HepG2 (cell line): ENCODE measurements around the gene DLG5. TPM values are rescaled to one million over a fixed set of nuclear protein-coding genes. Genes with fewer than 3 reads are reported as not detected.

Experiments used
- ATF7 ChIP-seq, 2 experiments: fragments of 450-650 bp in 1 of 2; sonication (generic) in 1 of 2; formaldehyde crosslinking in 1 of 2; IDR thresholded peaks; 2 replicates each; pipeline versions ENCODE4 v1.4.0 to v1.6.1; 2016 to 2020; ENCODE audit warnings: antibody characterized with exemption in 1 of 2, mild to moderate bottlenecking in 1 of 2, missing genetic modification reagents in 1 of 2
- ELF1 ChIP-seq: sonication (generic); formaldehyde crosslinking; IDR thresholded peaks from 2 replicates; pipeline ENCODE4 v1.4.0; 2020; ENCODE audit warnings: missing genetic modification reagents
- FOSL2 ChIP-seq: sonication (generic); formaldehyde crosslinking; IDR thresholded peaks from 2 replicates; pipeline ENCODE4 v1.4.0; 2020; ENCODE audit warnings: missing genetic modification reagents
- HDAC6 ChIP-seq: fragments of 200-600 bp; sonication (generic); IDR thresholded peaks from 2 replicates; pipeline ENCODE4 v1.7.0; 2017; ENCODE audit warnings: mild to moderate bottlenecking, antibody characterized with exemption, low read length, low read depth
- KAT8 ChIP-seq: IDR thresholded peaks from 2 replicates; pipeline ENCODE4 v1.6.1; 2016; ENCODE audit warnings: missing genetic modification reagents, missing compliant biosample characterization
- LCORL ChIP-seq, 2 experiments: fragments of 450-650 bp in 1 of 2; sonication (generic) in 1 of 2; formaldehyde crosslinking in 1 of 2; IDR thresholded peaks; 2 replicates each; pipeline versions ENCODE4 v1.5.0 to v1.6.1; 2017 to 2020; ENCODE audit warnings: antibody characterized with exemption in 1 of 2, missing genetic modification reagents in 1 of 2
- POLR2G ChIP-seq: fragments of 200-400 bp; formaldehyde crosslinking; IDR thresholded peaks from 2 replicates; pipeline ENCODE4 v1.6.1; 2018; ENCODE audit warnings: mild to moderate bottlenecking, low read depth, low read length, moderate library complexity
- RFX1 ChIP-seq: fragments of 450-650 bp; IDR thresholded peaks from 2 replicates; pipeline ENCODE4 v1.6.1; 2017
- RFX5 ChIP-seq: IDR thresholded peaks from 2 replicates; pipeline ENCODE4 v1.6.1; 2011; ENCODE audit warnings: low read depth, low read length, improper control_type of control experiment
- SMAD1 ChIP-seq: sonication (generic); formaldehyde crosslinking; IDR thresholded peaks from 2 replicates; pipeline ENCODE4 v1.4.0; 2020; ENCODE audit warnings: missing genetic modification reagents, low read depth, mild to moderate bottlenecking, borderline replicate concordance
- SP4 ChIP-seq: sonication (generic); formaldehyde crosslinking; IDR thresholded peaks from 2 replicates; pipeline ENCODE4 v1.8.1; 2023; ENCODE audit warnings: mild to moderate bottlenecking, missing genetic modification reagents
- TBX2 ChIP-seq: sonication (generic); formaldehyde crosslinking; IDR thresholded peaks from 2 replicates; pipeline ENCODE4 v1.5.0; 2020; ENCODE audit warnings: missing genetic modification reagents, mild to moderate bottlenecking, borderline replicate concordance
- ZMYM4 ChIP-seq: sonication (generic); formaldehyde crosslinking; IDR thresholded peaks from 2 replicates; pipeline ENCODE4 v1.8.1; 2023; ENCODE audit warnings: mild to moderate bottlenecking, missing genetic modification reagents
- ZNF343 ChIP-seq: sonication (generic); formaldehyde crosslinking; IDR thresholded peaks from 2 replicates; pipeline ENCODE4 v1.4.0; 2020; ENCODE audit warnings: mild to moderate bottlenecking, missing genetic modification reagents
- ZNF431 ChIP-seq: sonication (generic); formaldehyde crosslinking; IDR thresholded peaks from 2 replicates; pipeline ENCODE4 v1.9.0; 2022; ENCODE audit warnings: missing genetic modification reagents, low read depth, mild to moderate bottlenecking, borderline replicate concordance
- ZNF766 ChIP-seq: sonication (generic); formaldehyde crosslinking; IDR thresholded peaks from 2 replicates; pipeline ENCODE4 v1.5.0; 2020; ENCODE audit warnings: missing genetic modification reagents, borderline replicate concordance
- ZSCAN29 ChIP-seq: sonication (generic); formaldehyde crosslinking; conservative IDR thresholded peaks from 2 replicates; pipeline ENCODE4 v1.4.0; 2020; ENCODE audit warnings: mild to moderate bottlenecking, missing genetic modification reagents
- polyA plus RNA-seq, 8 experiments: library from polyadenylated mRNA; depleted of rRNA in 3 of 8; stranded (reverse) in 7 of 8; unstranded in 1 of 8; fragments of >200 nt; fragmentation: Illumina TruSeq in 4 of 8; extraction: Trizol in 4 of 8; gene quantifications; 2 replicates each; pipeline versions ENCODE4 v1.2.1 to v1.2.3, GENCODE V29; 2011 to 2016; ENCODE audit warnings: low read depth in 4 of 8, missing spikeins in 1 of 8, mixed read lengths in 1 of 8; ENCODE audit not compliant: insufficient read depth in 1 of 8
- total RNA-seq, 5 experiments: library from RNA; depleted of rRNA; stranded (reverse); fragments of >200 nt; fragmentation: Illumina TruSeq; extraction: Trizol; gene quantifications; 2 replicates each; pipeline ENCODE4 v1.2.3, GENCODE V29; 2016; ENCODE audit warnings: low read depth in 1 of 5
- TF ChIP-seq, protein P1 (sequence below): sonication (generic); formaldehyde crosslinking; IDR thresholded peaks from 2 replicates; pipeline ENCODE4 v1.5.0; 2020; ENCODE audit warnings: mild to moderate bottlenecking, missing genetic modification reagents, moderate library complexity
- TF ChIP-seq, protein P2 (sequence below): sonication (generic); formaldehyde crosslinking; IDR thresholded peaks from 2 replicates; pipeline ENCODE4 v1.8.0; 2022; ENCODE audit warnings: mild to moderate bottlenecking, missing genetic modification reagents, moderate library complexity
- TF ChIP-seq, protein P3 (sequence below): fragments of 450-650 bp; IDR thresholded peaks from 2 replicates; pipeline ENCODE4 v1.6.1; 2017
- TF ChIP-seq, protein P4 (sequence below): sonication (generic); formaldehyde crosslinking; IDR thresholded peaks from 2 replicates; pipeline ENCODE4 v1.4.0; 2020; ENCODE audit warnings: low read depth, mild to moderate bottlenecking, missing genetic modification reagents
- TF ChIP-seq, protein P5 (sequence below): IDR thresholded peaks from 2 replicates; pipeline ENCODE4 v1.6.1; 2016
- TF ChIP-seq, protein P6 (sequence below): sonication (generic); formaldehyde crosslinking; IDR thresholded peaks from 2 replicates; pipeline ENCODE4 v1.5.1; 2020; ENCODE audit warnings: missing genetic modification reagents, mild to moderate bottlenecking, borderline replicate concordance

The DLG5 gene
- total and polyA plus RNA-seq, 2 of the 13 experiments (the other 11 are each of a cell fraction or from before 2014, with no cell fraction given): 15.5 to 18.2 TPM

DNA sequence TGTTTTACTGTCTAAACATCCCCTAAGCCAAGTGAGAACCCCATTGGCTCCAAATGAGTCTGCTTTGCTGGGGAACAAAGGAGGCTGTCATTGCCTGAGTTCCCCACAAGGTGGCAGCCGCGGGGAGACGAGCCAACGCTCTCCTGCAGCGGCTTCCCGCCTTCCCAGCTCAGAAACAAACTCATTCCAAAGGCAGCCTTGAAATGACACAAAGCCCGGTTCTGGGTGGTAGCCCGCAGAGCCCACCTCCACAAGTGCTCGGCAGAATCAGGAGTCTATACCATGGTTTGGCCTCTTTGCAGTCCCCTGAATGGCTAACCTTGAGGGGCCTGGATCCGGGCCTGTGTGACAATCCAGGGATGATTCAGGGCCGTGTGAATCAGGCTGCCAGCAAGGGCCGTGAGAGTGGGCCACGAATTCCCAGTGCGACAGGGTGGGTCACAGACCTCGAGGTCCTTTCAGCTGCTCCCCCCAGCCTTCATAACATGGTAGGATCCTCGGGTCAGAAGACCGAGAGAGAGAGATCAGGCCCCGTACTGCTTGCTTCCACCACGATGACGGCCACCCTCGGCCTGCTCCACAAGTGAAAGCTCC is 79.7 kb downstream of the DLG5 start (continued):
- TF ChIP-seq, protein P1, sequence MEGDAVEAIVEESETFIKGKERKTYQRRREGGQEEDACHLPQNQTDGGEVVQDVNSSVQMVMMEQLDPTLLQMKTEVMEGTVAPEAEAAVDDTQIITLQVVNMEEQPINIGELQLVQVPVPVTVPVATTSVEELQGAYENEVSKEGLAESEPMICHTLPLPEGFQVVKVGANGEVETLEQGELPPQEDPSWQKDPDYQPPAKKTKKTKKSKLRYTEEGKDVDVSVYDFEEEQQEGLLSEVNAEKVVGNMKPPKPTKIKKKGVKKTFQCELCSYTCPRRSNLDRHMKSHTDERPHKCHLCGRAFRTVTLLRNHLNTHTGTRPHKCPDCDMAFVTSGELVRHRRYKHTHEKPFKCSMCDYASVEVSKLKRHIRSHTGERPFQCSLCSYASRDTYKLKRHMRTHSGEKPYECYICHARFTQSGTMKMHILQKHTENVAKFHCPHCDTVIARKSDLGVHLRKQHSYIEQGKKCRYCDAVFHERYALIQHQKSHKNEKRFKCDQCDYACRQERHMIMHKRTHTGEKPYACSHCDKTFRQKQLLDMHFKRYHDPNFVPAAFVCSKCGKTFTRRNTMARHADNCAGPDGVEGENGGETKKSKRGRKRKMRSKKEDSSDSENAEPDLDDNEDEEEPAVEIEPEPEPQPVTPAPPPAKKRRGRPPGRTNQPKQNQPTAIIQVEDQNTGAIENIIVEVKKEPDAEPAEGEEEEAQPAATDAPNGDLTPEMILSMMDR (CRISPR knock-in tag): peak; percentile 94
- TF ChIP-seq ZNF343 (CRISPR knock-in tag): no peak
- peak; percentile 44 for TF ChIP-seq FOSL2 (CRISPR knock-in tag)
- TF ChIP-seq ATF7 (IDR thresholded peaks at IDR 0.05): no peak
- TF ChIP-seq ATF7 (CRISPR knock-in tag; IDR thresholded peaks at IDR 0.05): no peak
- no peak for TF ChIP-seq TBX2 (CRISPR knock-in tag)
- TF ChIP-seq, protein P2, sequence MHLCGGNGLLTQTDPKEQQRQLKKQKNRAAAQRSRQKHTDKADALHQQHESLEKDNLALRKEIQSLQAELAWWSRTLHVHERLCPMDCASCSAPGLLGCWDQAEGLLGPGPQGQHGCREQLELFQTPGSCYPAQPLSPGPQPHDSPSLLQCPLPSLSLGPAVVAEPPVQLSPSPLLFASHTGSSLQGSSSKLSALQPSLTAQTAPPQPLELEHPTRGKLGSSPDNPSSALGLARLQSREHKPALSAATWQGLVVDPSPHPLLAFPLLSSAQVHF: no peak
- TF ChIP-seq POLR2G: no peak
- TF ChIP-seq, protein P3, sequence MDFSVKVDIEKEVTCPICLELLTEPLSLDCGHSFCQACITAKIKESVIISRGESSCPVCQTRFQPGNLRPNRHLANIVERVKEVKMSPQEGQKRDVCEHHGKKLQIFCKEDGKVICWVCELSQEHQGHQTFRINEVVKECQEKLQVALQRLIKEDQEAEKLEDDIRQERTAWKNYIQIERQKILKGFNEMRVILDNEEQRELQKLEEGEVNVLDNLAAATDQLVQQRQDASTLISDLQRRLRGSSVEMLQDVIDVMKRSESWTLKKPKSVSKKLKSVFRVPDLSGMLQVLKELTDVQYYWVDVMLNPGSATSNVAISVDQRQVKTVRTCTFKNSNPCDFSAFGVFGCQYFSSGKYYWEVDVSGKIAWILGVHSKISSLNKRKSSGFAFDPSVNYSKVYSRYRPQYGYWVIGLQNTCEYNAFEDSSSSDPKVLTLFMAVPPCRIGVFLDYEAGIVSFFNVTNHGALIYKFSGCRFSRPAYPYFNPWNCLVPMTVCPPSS: no peak
- TF ChIP-seq ZSCAN29 (CRISPR knock-in tag): no peak
- TF ChIP-seq, protein P4, sequence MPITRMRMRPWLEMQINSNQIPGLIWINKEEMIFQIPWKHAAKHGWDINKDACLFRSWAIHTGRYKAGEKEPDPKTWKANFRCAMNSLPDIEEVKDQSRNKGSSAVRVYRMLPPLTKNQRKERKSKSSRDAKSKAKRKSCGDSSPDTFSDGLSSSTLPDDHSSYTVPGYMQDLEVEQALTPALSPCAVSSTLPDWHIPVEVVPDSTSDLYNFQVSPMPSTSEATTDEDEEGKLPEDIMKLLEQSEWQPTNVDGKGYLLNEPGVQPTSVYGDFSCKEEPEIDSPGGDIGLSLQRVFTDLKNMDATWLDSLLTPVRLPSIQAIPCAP (CRISPR knock-in tag): no peak
- TF ChIP-seq ZNF431: no peak
- no peak for TF ChIP-seq LCORL (IDR thresholded peaks at IDR 0.05)
- TF ChIP-seq LCORL (CRISPR knock-in tag; IDR thresholded peaks at IDR 0.05): 0 out of 2 replicates have a peak, but pooled peaks have one; percentile 27
- no peak for TF ChIP-seq ZNF766 (CRISPR knock-in tag)
- TF ChIP-seq, protein P5, sequence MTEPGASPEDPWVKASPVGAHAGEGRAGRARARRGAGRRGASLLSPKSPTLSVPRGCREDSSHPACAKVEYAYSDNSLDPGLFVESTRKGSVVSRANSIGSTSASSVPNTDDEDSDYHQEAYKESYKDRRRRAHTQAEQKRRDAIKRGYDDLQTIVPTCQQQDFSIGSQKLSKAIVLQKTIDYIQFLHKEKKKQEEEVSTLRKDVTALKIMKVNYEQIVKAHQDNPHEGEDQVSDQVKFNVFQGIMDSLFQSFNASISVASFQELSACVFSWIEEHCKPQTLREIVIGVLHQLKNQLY: no peak
- TF ChIP-seq RFX5: no peak
- no peak for TF ChIP-seq SMAD1 (CRISPR knock-in tag)
- TF ChIP-seq, protein P6, sequence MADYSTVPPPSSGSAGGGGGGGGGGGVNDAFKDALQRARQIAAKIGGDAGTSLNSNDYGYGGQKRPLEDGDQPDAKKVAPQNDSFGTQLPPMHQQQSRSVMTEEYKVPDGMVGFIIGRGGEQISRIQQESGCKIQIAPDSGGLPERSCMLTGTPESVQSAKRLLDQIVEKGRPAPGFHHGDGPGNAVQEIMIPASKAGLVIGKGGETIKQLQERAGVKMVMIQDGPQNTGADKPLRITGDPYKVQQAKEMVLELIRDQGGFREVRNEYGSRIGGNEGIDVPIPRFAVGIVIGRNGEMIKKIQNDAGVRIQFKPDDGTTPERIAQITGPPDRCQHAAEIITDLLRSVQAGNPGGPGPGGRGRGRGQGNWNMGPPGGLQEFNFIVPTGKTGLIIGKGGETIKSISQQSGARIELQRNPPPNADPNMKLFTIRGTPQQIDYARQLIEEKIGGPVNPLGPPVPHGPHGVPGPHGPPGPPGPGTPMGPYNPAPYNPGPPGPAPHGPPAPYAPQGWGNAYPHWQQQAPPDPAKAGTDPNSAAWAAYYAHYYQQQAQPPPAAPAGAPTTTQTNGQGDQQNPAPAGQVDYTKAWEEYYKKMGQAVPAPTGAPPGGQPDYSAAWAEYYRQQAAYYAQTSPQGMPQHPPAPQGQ (CRISPR knock-in tag): no peak
- no peak for TF ChIP-seq HDAC6
- 0 out of 2 replicates have a peak, but pooled peaks have one; percentile 31 for TF ChIP-seq ZMYM4 (CRISPR knock-in tag)
- TF ChIP-seq ELF1 (CRISPR knock-in tag): no peak; the same call in 1 of the 2 replicates
- no peak for TF ChIP-seq SP4 (CRISPR knock-in tag)
- TF ChIP-seq KAT8 (CRISPR knock-in tag): 0 out of 2 replicates have a peak, but pooled peaks have one; percentile 33
- TF ChIP-seq RFX1: no peak
